SU-DHL-6 (cell line): ENCODE data around the gene CEBPB.

Experiments used
- H2AFZ ChIP-seq: fragments of 200-600 bp; sonication (generic); 2 replicates; pipeline ENCODE4 v1.6.1; 2014; ENCODE audit warnings: low read depth, mild to moderate bottlenecking, moderate library complexity, mixed read lengths, antibody characterized with exemption, low read length; ENCODE audit not compliant: severe bottlenecking
- H3F3A ChIP-seq: fragments of 200-600 bp; shearing (Covaris generic); 2 replicates; pipeline ENCODE4 v1.6.0; 2016; ENCODE audit warnings: antibody characterized with exemption, mild to moderate bottlenecking; ENCODE audit not compliant: insufficient read depth
- H3K27ac ChIP-seq: fragments of 200-600 bp; sonication (generic); 2 replicates; pipeline ENCODE4 v1.5.1; 2016; ENCODE audit warnings: low read depth, mild to moderate bottlenecking, low read length, moderate library complexity, mixed read lengths
- H3K27me3 ChIP-seq: fragments of 200-600 bp; sonication (generic), shearing (Covaris generic); 2 replicates; pipeline ENCODE4 v1.6.0; 2014; ENCODE audit warnings: mild to moderate bottlenecking, low read length
- H3K36me3 ChIP-seq: fragments of 200-600 bp; sonication (generic); 2 replicates; pipeline ENCODE4 v1.6.1; 2014; ENCODE audit warnings: mild to moderate bottlenecking, low read length, mixed read lengths
- H3K4me2 ChIP-seq: fragments of 300-600, 200-600 bp; shearing (Covaris generic), sonication (generic); 2 replicates; pipeline ENCODE4 v1.6.0; 2014; ENCODE audit warnings: low read length, low read depth, mild to moderate bottlenecking; ENCODE audit not compliant: poor library complexity, severe bottlenecking
- H3K4me3 ChIP-seq: fragments of 200-600 bp; sonication (generic); 2 replicates; pipeline ENCODE4 v1.5.1; 2014; ENCODE audit warnings: antibody characterized with exemption, low read length, mild to moderate bottlenecking, mixed read lengths; ENCODE audit not compliant: insufficient read depth, poor library complexity, severe bottlenecking
- H3K79me2 ChIP-seq: fragments of 200-600 bp; sonication (generic); 2 replicates; pipeline ENCODE4 v1.6.1; 2014; ENCODE audit warnings: mild to moderate bottlenecking, low read length, moderate library complexity; ENCODE audit not compliant: insufficient read depth
- H3K9ac ChIP-seq: fragments of 200-600 bp; sonication (generic); 2 replicates; pipeline ENCODE4 v1.7.0; 2014; ENCODE audit warnings: mild to moderate bottlenecking, low read length
- H3K9me2 ChIP-seq: fragments of 200-600 bp; sonication (generic); replicated peaks from 2 replicates; pipeline ENCODE4 v1.6.1; 2014; ENCODE audit warnings: low read length; ENCODE audit not compliant: insufficient read depth
- H3K9me3 ChIP-seq: fragments of 200-600 bp; sonication (generic); 2 replicates; pipeline ENCODE4 v1.6.1; 2014; ENCODE audit warnings: low read length, mixed read lengths; ENCODE audit not compliant: insufficient read depth
- H4K20me1 ChIP-seq: fragments of 200-600 bp; sonication (generic); 2 replicates; pipeline ENCODE4 v1.6.1; 2014; ENCODE audit warnings: low read depth, mild to moderate bottlenecking, antibody characterized with exemption, low read length, moderate library complexity, mixed read lengths
- CTCF ChIP-seq: fragments of 200-600 bp; sonication (generic); IDR thresholded peaks from one replicate; pipeline ENCODE4 v1.5.1; 2017; ENCODE audit warnings: antibody characterized with exemption, mild to moderate bottlenecking, low read length, moderate library complexity; ENCODE audit not compliant: insufficient read depth, poor library complexity, severe bottlenecking
- EZH2phosphoT487 ChIP-seq: fragments of 200-600 bp; sonication (generic), shearing (Covaris generic); conservative IDR thresholded peaks from 2 replicates; pipeline ENCODE4 v1.6.1; 2018; ENCODE audit warnings: mild to moderate bottlenecking, antibody characterized with exemption, low read length, moderate library complexity, mixed read lengths

Gene CEBPB

GRCh38 chr20:50196896-50197295 is 6.3 kb downstream of the CEBPB start:
- no peak overlapping the region for H3K27ac ChIP-seq

GRCh38 chr20:50197463-50198179 is 7.0 kb downstream of the CEBPB start:
- TF ChIP-seq CTCF (no peak), EZH2phosphoT487 (no peak)
- Histone ChIP-seq H4K20me1 (no peaks in the 10 kb centered on the region), H3K9me2 (no peaks in the 10 kb centered on the region), H3K27ac (no peak overlapping the region), H3K4me2 (no peak overlapping the region), H3K36me3 (no peaks in the 10 kb centered on the region), H3K27me3 (no peaks in the 10 kb centered on the region), H3K9ac (no peak overlapping the region), H3K79me2 (peaks cover 16% of the 10 kb centered on the region), H3K9me3 (no peaks in the 10 kb centered on the region), H3F3A (peaks cover under 1% of the 10 kb centered on the region; the same call in 1 of the 2 replicates), H2AFZ (no peak overlapping the region), H3K4me3 (no peak overlapping the region)

More at GRCh38 chr20:50196896-50197295, 6.3 kb downstream of the CEBPB start:
- no peaks in the 10 kb centered on the region for H4K20me1 ChIP-seq
- TF ChIP-seq EZH2phosphoT487: no peak
- no peak for TF ChIP-seq CTCF
- H3K9me2 ChIP-seq: no peaks in the 10 kb centered on the region
- H3K4me3 ChIP-seq: no peak overlapping the region
- H2AFZ ChIP-seq: no peak overlapping the region
- peaks cover 19% of the 10 kb centered on the region for H3K79me2 ChIP-seq
- no peaks in the 10 kb centered on the region for H3K9me3 ChIP-seq
- H3K4me2 ChIP-seq: no peak overlapping the region
- H3F3A ChIP-seq: peaks cover 5% of the 10 kb centered on the region
- no peaks in the 10 kb centered on the region for H3K36me3 ChIP-seq
- H3K27me3 ChIP-seq: no peaks in the 10 kb centered on the region
- H3K9ac ChIP-seq: no peak overlapping the region

- Histone ChIP-seq H4K20me1 (no peaks in the 10 kb centered on the region), H3K36me3 (no peaks in the 10 kb centered on the region), H3K9me3 (no peaks in the 10 kb centered on the region), H3K79me2 (peaks cover 10% of the 10 kb centered on the region; the same call in 1 of the 2 replicates), H3K4me3 (no peak overlapping the region), H3K9me2 (no peaks in the 10 kb centered on the region), H3K4me2 (no peak overlapping the region), H2AFZ (no peak overlapping the region), H3K27ac (no peak overlapping the region), H3K27me3 (no peaks in the 10 kb centered on the region), H3K9ac (no peak overlapping the region), H3F3A (no peaks in the 10 kb centered on the region)
- TF ChIP-seq CTCF (no peak), EZH2phosphoT487 (no peak)
Observed at GRCh38 chr20:50198180-50198666, 7.6 kb downstream of the CEBPB start.
